ENCODE data around the gene IL11. TPM values are rescaled to one million over a fixed set of nuclear protein-coding genes. Genes with fewer than 3 reads are reported as not detected.
A peak's percentile ranks its signal among the peaks of the same experiment; 100 is the strongest.

IL11 gene
- total and polyA plus RNA-seq, 2 experiments from 2014 or later: 6.7 to 28.7 TPM

GRCh38 chr19:55341171-55341588 lies 29.1 kb downstream of the IL11 start:
- TF ChIP-seq EZH2phosphoT487 (IDR thresholded peaks at IDR 0.05; ENCODE audit: insufficient read depth, low read depth): no peak
- TF ChIP-seq EZH2 (IDR thresholded peaks at IDR 0.05; ENCODE audit: insufficient read depth, poor library complexity, severe bottlenecking): no peak

GRCh38 chr19:55340784-55341147 lies 29.5 kb downstream of the IL11 start:
- H4K20me1 ChIP-seq (ENCODE audit: insufficient read depth): no peaks in the 10 kb centered on the region
- no peaks in the 10 kb centered on the region for H3K4me1 ChIP-seq (ENCODE audit: insufficient read depth)
- 0 out of 2 replicates have a peak overlapping the region, but pooled peaks have one; percentile 3 for H2AFZ ChIP-seq
- peak overlapping the region; percentile 86 for H3K9ac ChIP-seq
- H3K27ac ChIP-seq: no peak overlapping the region
- WGBS, 2 experiments (ENCODE audit: low coverage in 1 of 2, low lambda C conversion rate in 2 of 2, missing lambda C conversion rate in 2 of 2): 1 to 4% methylated on average over 15 to 23 of the region's 24 CpGs
- H3F3A ChIP-seq (ENCODE audit: insufficient read depth): no peaks in the 10 kb centered on the region
- peak overlapping the region; percentile 97 for H3K4me2 ChIP-seq (ENCODE audit: unreplicated experiment)
- peaks cover 8% of the 10 kb centered on the region; the same call in 1 of the 2 replicates for H3K79me2 ChIP-seq (ENCODE audit: insufficient read depth)
- no peaks in the 10 kb centered on the region for H3K9me3 ChIP-seq (ENCODE audit: low read depth)
- in situ Hi-C loops (cut with MboI): no loop called here
- peak; percentile 53 for DNase-seq
- H3K9me2 ChIP-seq (ENCODE audit: insufficient read depth): no peaks in the 10 kb centered on the region
- H3K27me3 ChIP-seq (replicated peaks; ENCODE audit: insufficient read depth): no peaks in the 10 kb centered on the region; the same call in 1 of the 2 replicates
- H3K4me3 ChIP-seq: peak overlapping the region; percentile 77
- H3K36me3 ChIP-seq (ENCODE audit: low read depth): no peaks in the 10 kb centered on the region
- TF ChIP-seq EZH2phosphoT487 (IDR thresholded peaks at IDR 0.05; ENCODE audit: insufficient read depth, low read depth) (no peak), EZH2 (IDR thresholded peaks at IDR 0.05; ENCODE audit: insufficient read depth, poor library complexity, severe bottlenecking) (no peak)

More at GRCh38 chr19:55341171-55341588, 29.1 kb downstream of the IL11 start:
- no peaks in the 10 kb centered on the region for H3K9me3 ChIP-seq (ENCODE audit: low read depth)
- WGBS, 2 experiments (ENCODE audit: low coverage in 1 of 2, low lambda C conversion rate in 2 of 2, missing lambda C conversion rate in 2 of 2): 14 to 15% methylated on average over 3 to 15 of the region's 15 CpGs
- no peaks in the 10 kb centered on the region; the same call in 1 of the 2 replicates for H3K27me3 ChIP-seq (replicated peaks; ENCODE audit: insufficient read depth)
- H3K9ac ChIP-seq: peak overlapping the region; percentile 86
- DNase-seq: peak; percentile 84
- H3K36me3 ChIP-seq (ENCODE audit: low read depth): no peaks in the 10 kb centered on the region
- H4K20me1 ChIP-seq (ENCODE audit: insufficient read depth): no peaks in the 10 kb centered on the region
- 0 out of 2 replicates have a peak overlapping the region, but pooled peaks have one; percentile 3 for H2AFZ ChIP-seq
- H3F3A ChIP-seq (ENCODE audit: insufficient read depth): no peaks in the 10 kb centered on the region
- no peaks in the 10 kb centered on the region for H3K9me2 ChIP-seq (ENCODE audit: insufficient read depth)
- peak overlapping the region; percentile 77 for H3K4me3 ChIP-seq
- peak overlapping the region; percentile 97 for H3K4me2 ChIP-seq (ENCODE audit: unreplicated experiment)
- in situ Hi-C loops (cut with MboI): no loop called here
- no peak overlapping the region for H3K27ac ChIP-seq
- H3K4me1 ChIP-seq (ENCODE audit: insufficient read depth): no peaks in the 10 kb centered on the region
- peaks cover 8% of the 10 kb centered on the region; the same call in 1 of the 2 replicates for H3K79me2 ChIP-seq (ENCODE audit: insufficient read depth)

- no peak for DNase-seq
- Histone ChIP-seq H3K9me3 (ENCODE audit: low read depth) (no peaks in the 10 kb centered on the region), H3F3A (ENCODE audit: insufficient read depth) (no peaks in the 10 kb centered on the region), H3K9me2 (ENCODE audit: insufficient read depth) (no peaks in the 10 kb centered on the region), H3K4me1 (ENCODE audit: insufficient read depth) (no peaks in the 10 kb centered on the region), H3K4me2 (ENCODE audit: unreplicated experiment) (peak overlapping the region; percentile 97), H3K4me3 (peak overlapping the region; percentile 77), H3K79me2 (ENCODE audit: insufficient read depth) (peaks cover 8% of the 10 kb centered on the region; the same call in 1 of the 2 replicates), H3K27me3 (replicated peaks; ENCODE audit: insufficient read depth) (no peaks in the 10 kb centered on the region; the same call in 1 of the 2 replicates), H3K27ac (peak overlapping the region; percentile 50), H2AFZ (no peak overlapping the region), H4K20me1 (ENCODE audit: insufficient read depth) (no peaks in the 10 kb centered on the region), H3K9ac (peak overlapping the region; percentile 86), H3K36me3 (ENCODE audit: low read depth) (no peaks in the 10 kb centered on the region)
- WGBS, 2 experiments (ENCODE audit: low coverage in 1 of 2, low lambda C conversion rate in 2 of 2, missing lambda C conversion rate in 2 of 2): 2 to 3% methylated on average over 6 to 36 of the region's 44 CpGs
- TF ChIP-seq EZH2phosphoT487 (IDR thresholded peaks at IDR 0.05; ENCODE audit: insufficient read depth, low read depth): no peak
- no peak for TF ChIP-seq EZH2 (IDR thresholded peaks at IDR 0.05; ENCODE audit: insufficient read depth, poor library complexity, severe bottlenecking)
- in situ Hi-C loops (cut with MboI): no loop called here
These were observed 30.1 kb downstream of the IL11 start for GRCh38 chr19:55339889-55340783.

GRCh38 chr19:55339105-55339888 lies 31.0 kb downstream of the IL11 start, which contains the start of gene KMT5C:
Gene KMT5C, plus strand, starts transcription at chr19:55339876. Its CDS starts 2,061 bp downstream, at chr19:55341937.
- 1% methylated on average over 56 to 63 of the region's 63 CpGs for WGBS, 2 experiments (ENCODE audit: low coverage in 1 of 2, low lambda C conversion rate in 2 of 2, missing lambda C conversion rate in 2 of 2)
- Histone ChIP-seq H3K27me3 (replicated peaks; ENCODE audit: insufficient read depth) (no peaks in the 10 kb centered on the region; the same call in 1 of the 2 replicates), H3K36me3 (ENCODE audit: low read depth) (no peaks in the 10 kb centered on the region), H3F3A (ENCODE audit: insufficient read depth) (no peaks in the 10 kb centered on the region), H2AFZ (peak within 1 kb of the TSS; percentile 88), H3K27ac (peak within 1 kb of the TSS; percentile 95), H3K9ac (peak within 1 kb of the TSS; percentile 93), H3K9me3 (ENCODE audit: low read depth) (no peaks in the 10 kb centered on the region), H4K20me1 (ENCODE audit: insufficient read depth) (no peaks in the 10 kb centered on the region), H3K9me2 (ENCODE audit: insufficient read depth) (no peaks in the 10 kb centered on the region), H3K4me3 (peak within 1 kb of the TSS; percentile 77), H3K79me2 (ENCODE audit: insufficient read depth) (peaks cover 8% of the 10 kb centered on the region; the same call in 1 of the 2 replicates), H3K4me1 (ENCODE audit: insufficient read depth) (no peaks in the 10 kb centered on the region), H3K4me2 (ENCODE audit: unreplicated experiment) (peak within 1 kb of the TSS; percentile 97)
- in situ Hi-C loops (cut with MboI): no loop called here
- DNase-seq: peak; percentile 100
- TF ChIP-seq EZH2phosphoT487 (IDR thresholded peaks at IDR 0.05; ENCODE audit: insufficient read depth, low read depth) (no peak), EZH2 (IDR thresholded peaks at IDR 0.05; ENCODE audit: insufficient read depth, poor library complexity, severe bottlenecking) (no peak)
